HL-60 (cell line): ENCODE results near the gene PHACTR3.

ENCODE experiments used
- DNase-seq, 2 experiments: peaks; one replicate each; pipeline ENCODE4 v3.0.0-alpha.2; 2010 to 2020; ENCODE audit warnings: low read depth in 1 of 2, low spot score in 1 of 2
- H3K27ac ChIP-seq: fragments of 250-450 bp; sonication (Bioruptor Pico); replicated peaks from 2 replicates; pipeline ENCODE4 v1.5.1; 2020; ENCODE audit warnings: mild to moderate bottlenecking, moderate library complexity
- H3K27me3 ChIP-seq: fragments of 250-450 bp; sonication (Bioruptor Pico); 2 replicates; pipeline ENCODE4 v1.5.1; 2021; ENCODE audit warnings: mild to moderate bottlenecking, moderate library complexity; ENCODE audit not compliant: insufficient read depth, poor library complexity, severe bottlenecking
- H3K4me3 ChIP-seq: replicated peaks from 2 replicates; pipeline ENCODE4 v1.5.1; 2011; ENCODE audit warnings: mild to moderate bottlenecking, control low read depth, low read length; ENCODE audit not compliant: insufficient read depth
- GABPA ChIP-seq: IDR thresholded peaks from 2 replicates; pipeline ENCODE4 v1.6.1; 2012; ENCODE audit warnings: low read depth
- POLR2AphosphoS5 ChIP-seq: IDR thresholded peaks from 2 replicates; pipeline ENCODE4 v1.6.1; 2012; ENCODE audit warnings: low read depth
- SPI1 ChIP-seq: IDR thresholded peaks from 2 replicates; pipeline ENCODE4 v1.6.1; 2012; ENCODE audit warnings: low read depth, mild to moderate bottlenecking, borderline replicate concordance
- TF ChIP-seq, protein P1 (sequence below): IDR thresholded peaks from one replicate; pipeline ENCODE4 v1.5.1; 2011; ENCODE audit warnings: low read length, control low read depth, inconsistent platforms; ENCODE audit not compliant: insufficient read depth
- TF ChIP-seq, protein P2 (sequence below): IDR thresholded peaks from 2 replicates; pipeline ENCODE4 v1.6.1; 2012; ENCODE audit warnings: low read depth; ENCODE audit not compliant: insufficient replicate concordance

Gene PHACTR3

DNA sequence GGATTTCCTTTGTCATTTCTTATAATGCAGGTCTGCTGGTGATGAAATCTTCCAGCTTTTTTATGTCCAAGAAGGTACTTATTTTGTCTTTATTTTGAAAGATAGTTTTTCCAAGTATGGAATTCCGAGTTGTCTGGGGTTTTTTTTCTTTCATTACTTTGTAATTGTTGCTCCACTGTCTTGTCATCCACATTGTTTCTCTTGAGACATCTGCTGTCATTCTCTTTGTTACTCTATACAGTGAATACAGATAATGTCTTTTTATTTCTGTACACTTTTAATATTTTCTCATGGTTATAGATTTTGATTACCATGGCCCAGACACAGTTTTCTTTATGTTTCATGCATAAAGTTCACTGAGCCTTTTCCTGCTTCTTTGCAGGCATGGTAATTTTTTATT lies 196.0 kb downstream of the PHACTR3 start:
- TF ChIP-seq, protein P1, sequence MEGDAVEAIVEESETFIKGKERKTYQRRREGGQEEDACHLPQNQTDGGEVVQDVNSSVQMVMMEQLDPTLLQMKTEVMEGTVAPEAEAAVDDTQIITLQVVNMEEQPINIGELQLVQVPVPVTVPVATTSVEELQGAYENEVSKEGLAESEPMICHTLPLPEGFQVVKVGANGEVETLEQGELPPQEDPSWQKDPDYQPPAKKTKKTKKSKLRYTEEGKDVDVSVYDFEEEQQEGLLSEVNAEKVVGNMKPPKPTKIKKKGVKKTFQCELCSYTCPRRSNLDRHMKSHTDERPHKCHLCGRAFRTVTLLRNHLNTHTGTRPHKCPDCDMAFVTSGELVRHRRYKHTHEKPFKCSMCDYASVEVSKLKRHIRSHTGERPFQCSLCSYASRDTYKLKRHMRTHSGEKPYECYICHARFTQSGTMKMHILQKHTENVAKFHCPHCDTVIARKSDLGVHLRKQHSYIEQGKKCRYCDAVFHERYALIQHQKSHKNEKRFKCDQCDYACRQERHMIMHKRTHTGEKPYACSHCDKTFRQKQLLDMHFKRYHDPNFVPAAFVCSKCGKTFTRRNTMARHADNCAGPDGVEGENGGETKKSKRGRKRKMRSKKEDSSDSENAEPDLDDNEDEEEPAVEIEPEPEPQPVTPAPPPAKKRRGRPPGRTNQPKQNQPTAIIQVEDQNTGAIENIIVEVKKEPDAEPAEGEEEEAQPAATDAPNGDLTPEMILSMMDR, result no peak
- TF ChIP-seq POLR2AphosphoS5 (no peak), SPI1 (no peak), GABPA (no peak)
- TF ChIP-seq, protein P2, sequence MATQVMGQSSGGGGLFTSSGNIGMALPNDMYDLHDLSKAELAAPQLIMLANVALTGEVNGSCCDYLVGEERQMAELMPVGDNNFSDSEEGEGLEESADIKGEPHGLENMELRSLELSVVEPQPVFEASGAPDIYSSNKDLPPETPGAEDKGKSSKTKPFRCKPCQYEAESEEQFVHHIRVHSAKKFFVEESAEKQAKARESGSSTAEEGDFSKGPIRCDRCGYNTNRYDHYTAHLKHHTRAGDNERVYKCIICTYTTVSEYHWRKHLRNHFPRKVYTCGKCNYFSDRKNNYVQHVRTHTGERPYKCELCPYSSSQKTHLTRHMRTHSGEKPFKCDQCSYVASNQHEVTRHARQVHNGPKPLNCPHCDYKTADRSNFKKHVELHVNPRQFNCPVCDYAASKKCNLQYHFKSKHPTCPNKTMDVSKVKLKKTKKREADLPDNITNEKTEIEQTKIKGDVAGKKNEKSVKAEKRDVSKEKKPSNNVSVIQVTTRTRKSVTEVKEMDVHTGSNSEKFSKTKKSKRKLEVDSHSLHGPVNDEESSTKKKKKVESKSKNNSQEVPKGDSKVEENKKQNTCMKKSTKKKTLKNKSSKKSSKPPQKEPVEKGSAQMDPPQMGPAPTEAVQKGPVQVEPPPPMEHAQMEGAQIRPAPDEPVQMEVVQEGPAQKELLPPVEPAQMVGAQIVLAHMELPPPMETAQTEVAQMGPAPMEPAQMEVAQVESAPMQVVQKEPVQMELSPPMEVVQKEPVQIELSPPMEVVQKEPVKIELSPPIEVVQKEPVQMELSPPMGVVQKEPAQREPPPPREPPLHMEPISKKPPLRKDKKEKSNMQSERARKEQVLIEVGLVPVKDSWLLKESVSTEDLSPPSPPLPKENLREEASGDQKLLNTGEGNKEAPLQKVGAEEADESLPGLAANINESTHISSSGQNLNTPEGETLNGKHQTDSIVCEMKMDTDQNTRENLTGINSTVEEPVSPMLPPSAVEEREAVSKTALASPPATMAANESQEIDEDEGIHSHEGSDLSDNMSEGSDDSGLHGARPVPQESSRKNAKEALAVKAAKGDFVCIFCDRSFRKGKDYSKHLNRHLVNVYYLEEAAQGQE, result no peak
- no peaks in the 10 kb centered on the region for H3K27me3 ChIP-seq

DNA sequence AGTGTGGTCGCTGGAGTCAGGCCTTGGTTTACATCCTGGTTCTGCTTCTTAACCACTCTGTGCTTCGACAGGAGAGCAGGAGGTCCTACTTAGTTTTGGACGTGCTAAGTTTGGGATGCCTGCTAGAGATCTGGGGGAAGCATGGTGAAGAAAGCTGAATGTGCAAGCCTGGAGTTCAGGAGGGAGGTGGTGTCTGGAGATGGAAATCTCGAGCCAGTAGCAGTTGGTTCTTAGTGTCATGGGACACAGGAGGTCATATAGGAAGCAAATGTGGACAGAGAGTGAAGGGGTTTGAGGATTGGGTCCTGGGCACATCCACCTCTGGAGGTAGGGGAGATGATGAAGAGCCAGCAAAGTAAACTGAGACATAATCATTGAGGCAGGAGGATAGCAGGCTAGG lies 197.7 kb downstream of the PHACTR3 start:
- Histone ChIP-seq H3K27me3 (no peaks in the 10 kb centered on the region), H3K4me3 (no peak overlapping the region), H3K27ac (no peak overlapping the region)
- DNase-seq, result no peak
- TF ChIP-seq, protein P2, result no peak
- no peak for TF ChIP-seq POLR2AphosphoS5
- TF ChIP-seq, protein P1, result no peak

More for the DNA sequence above, 196.0 kb downstream of the PHACTR3 start:
- Histone ChIP-seq H3K27ac (no peak overlapping the region), H3K4me3 (no peak overlapping the region)
- no peak for DNase-seq

DNA sequence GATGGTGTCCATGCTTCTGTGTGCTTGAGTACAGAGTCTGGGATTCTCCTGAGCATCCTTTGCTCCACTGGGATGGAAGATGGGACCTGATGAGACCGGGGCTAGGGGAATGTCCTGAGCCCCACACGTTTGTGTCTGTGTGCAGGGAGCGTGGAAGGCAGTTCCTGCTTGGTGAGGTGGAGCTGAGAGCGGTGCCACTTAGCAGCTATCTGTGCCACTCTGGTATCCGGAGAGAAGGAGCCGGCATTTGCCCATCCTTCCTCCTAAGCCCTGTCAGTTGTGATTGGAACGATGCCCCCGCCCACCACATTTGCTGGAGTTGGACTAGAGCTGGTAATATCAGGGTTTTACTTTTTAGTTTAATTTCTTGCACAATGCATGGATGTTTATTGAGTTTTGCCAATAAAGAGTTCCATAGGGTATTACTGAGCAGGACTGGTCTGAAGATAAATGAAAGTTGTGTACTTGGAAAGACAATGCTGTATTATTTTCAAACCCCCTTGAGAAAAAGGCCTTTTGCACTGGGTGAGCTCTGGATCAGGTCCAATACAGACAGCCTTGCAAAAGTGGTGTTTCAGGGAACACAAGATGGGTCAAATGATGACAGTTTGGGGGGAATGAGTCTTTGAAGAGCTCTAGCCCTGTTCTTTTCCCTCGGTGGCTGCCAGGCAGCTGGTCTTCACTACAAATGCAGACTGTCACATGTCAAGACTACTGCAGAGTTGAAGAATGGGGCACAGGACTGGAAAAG lies 198.3 kb downstream of the PHACTR3 start:
- Histone ChIP-seq H3K27ac (no peak overlapping the region), H3K4me3 (no peak overlapping the region), H3K27me3 (no peaks in the 10 kb centered on the region)
- TF ChIP-seq SPI1, result no peak
- no peak for TF ChIP-seq POLR2AphosphoS5
- no peak for TF ChIP-seq GABPA
- TF ChIP-seq, protein P2, result no peak
- TF ChIP-seq, protein P1, result no peak
- no peak for DNase-seq
